ENCODE data around the gene TOP1.

Gene TOP1

GRCh38 chr20:41063442-41063841, 34.8 kb downstream of the TOP1 start:
- DNase-seq (ENCODE audit: extremely low read depth, low read depth) = no peak
- TF ChIP-seq, protein P1, sequence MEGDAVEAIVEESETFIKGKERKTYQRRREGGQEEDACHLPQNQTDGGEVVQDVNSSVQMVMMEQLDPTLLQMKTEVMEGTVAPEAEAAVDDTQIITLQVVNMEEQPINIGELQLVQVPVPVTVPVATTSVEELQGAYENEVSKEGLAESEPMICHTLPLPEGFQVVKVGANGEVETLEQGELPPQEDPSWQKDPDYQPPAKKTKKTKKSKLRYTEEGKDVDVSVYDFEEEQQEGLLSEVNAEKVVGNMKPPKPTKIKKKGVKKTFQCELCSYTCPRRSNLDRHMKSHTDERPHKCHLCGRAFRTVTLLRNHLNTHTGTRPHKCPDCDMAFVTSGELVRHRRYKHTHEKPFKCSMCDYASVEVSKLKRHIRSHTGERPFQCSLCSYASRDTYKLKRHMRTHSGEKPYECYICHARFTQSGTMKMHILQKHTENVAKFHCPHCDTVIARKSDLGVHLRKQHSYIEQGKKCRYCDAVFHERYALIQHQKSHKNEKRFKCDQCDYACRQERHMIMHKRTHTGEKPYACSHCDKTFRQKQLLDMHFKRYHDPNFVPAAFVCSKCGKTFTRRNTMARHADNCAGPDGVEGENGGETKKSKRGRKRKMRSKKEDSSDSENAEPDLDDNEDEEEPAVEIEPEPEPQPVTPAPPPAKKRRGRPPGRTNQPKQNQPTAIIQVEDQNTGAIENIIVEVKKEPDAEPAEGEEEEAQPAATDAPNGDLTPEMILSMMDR (IDR thresholded peaks at IDR 0.05; ENCODE audit: low read depth, low read length, missing control alignments) = no peak
- H3K4me3 ChIP-seq (replicated peaks; ENCODE audit: low read depth, low read length) = no peak overlapping the region

DNA sequence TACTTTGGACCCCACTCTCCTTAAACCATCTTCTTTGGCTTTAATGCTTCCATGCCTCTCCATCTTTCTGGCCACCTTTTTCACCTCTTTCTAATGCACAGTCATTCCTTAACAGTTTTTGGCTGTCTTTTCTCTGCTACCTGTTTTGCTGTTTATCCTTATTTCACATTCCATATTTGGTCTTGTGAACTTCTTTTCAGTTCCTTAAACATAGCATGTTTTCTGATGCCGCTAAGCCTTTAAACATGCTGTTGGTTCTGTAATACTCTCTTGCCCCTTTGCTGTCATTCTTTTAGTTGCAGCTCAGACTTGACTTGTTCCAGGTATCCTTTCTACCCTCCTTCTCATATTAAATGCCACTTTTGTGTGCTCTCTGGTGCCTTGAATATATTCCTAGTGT, 35.8 kb downstream of the TOP1 start:
- no peak overlapping the region for H3K4me3 ChIP-seq (replicated peaks; ENCODE audit: low read depth, low read length)
- TF ChIP-seq, protein P1 (IDR thresholded peaks at IDR 0.05; ENCODE audit: low read depth, low read length, missing control alignments) = no peak
- DNase-seq (ENCODE audit: extremely low read depth, low read depth) = no peak

DNA sequence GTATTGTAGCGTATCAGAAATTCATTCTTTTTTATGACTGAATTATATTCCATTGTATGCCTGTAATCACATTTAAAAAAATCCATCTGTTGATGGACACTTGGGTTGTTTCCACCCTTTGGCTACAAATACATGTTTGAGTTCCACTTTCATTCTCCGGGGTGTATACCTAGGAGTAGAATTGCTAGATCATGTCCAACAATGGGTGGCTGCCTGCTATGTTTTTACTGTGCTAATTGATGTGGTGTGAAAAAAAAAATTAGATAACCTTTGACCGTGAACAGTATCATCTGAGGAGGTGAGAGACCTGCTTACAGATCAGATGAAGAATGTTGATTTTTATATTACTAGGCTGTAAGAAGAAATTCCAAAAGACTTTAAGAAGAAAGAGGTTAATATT, 37.1 kb downstream of the TOP1 start:
- DNase-seq (ENCODE audit: extremely low read depth, low read depth) = no peak
- TF ChIP-seq, protein P1 (IDR thresholded peaks at IDR 0.05; ENCODE audit: low read depth, low read length, missing control alignments) = no peak
- H3K4me3 ChIP-seq (replicated peaks; ENCODE audit: low read depth, low read length) = no peak overlapping the region

- TF ChIP-seq, protein P1 (IDR thresholded peaks at IDR 0.05; ENCODE audit: low read depth, low read length, missing control alignments) = no peak
- DNase-seq (ENCODE audit: extremely low read depth, low read depth) = no peak
- no peak overlapping the region for H3K4me3 ChIP-seq (replicated peaks; ENCODE audit: low read depth, low read length)
These were observed 40.2 kb downstream of the TOP1 start for GRCh38 chr20:41068806-41069205.

DNA sequence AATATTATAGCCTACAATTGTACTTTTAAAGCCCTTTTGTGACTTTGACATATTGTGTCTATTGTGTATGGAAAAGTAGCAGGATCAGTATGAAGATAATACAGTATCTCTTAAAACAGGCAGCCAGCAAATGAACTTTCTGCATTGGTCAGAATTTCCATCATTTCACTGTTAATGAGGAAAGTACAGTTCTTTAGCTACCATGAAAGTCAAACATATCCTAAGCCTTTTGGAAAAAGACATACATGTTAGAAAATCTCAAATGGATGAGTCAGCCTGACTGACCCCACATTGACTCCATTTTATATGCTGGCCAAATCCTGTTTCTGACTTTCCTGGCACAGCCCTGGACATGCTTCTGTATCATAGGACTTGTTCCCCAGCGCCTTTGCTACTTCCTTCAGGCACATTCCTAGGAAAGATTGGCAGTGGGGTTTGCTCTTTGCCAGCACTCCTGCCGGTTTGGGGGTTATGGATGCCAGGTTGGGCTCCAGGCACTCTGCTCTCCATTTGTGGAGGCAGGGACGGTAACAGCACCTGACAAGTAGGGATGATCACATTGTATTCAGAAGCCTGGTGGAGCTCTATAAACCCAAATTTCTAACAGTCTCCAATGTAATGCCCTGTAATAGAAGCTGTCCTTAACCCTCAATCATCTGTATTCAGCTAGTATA, 43.7 kb downstream of the TOP1 start:
- DNase-seq (ENCODE audit: extremely low read depth, low read depth) = peak; percentile 79
- TF ChIP-seq, protein P1 (IDR thresholded peaks at IDR 0.05; ENCODE audit: low read depth, low read length, missing control alignments) = no peak
- no peak overlapping the region for H3K4me3 ChIP-seq (replicated peaks; ENCODE audit: low read depth, low read length)

GRCh38 chr20:41072915-41073314, 44.3 kb downstream of the TOP1 start:
- TF ChIP-seq, protein P1 (IDR thresholded peaks at IDR 0.05; ENCODE audit: low read depth, low read length, missing control alignments) = no peak
- no peak for DNase-seq (ENCODE audit: extremely low read depth, low read depth)
- H3K4me3 ChIP-seq (replicated peaks; ENCODE audit: low read depth, low read length) = no peak overlapping the region

GRCh38 chr20:41074441-41074840, 45.8 kb downstream of the TOP1 start:
- TF ChIP-seq, protein P1 (IDR thresholded peaks at IDR 0.05; ENCODE audit: low read depth, low read length, missing control alignments) = no peak
- H3K4me3 ChIP-seq (replicated peaks; ENCODE audit: low read depth, low read length) = no peak overlapping the region
- DNase-seq (ENCODE audit: extremely low read depth, low read depth) = no peak
